Endothelial cell of umbilical vein (primary cell): ENCODE results near the gene KIF6.
A peak's percentile ranks its signal among the peaks of the same experiment; 100 is the strongest.

Experiments used
- EZH2 ChIP-seq: IDR thresholded peaks from 2 replicates; pipeline ENCODE4 v1.6.1; 2012; ENCODE audit warnings: borderline replicate concordance, low read depth, mild to moderate bottlenecking, moderate library complexity, low read length, inconsistent platforms; ENCODE audit not compliant: severe bottlenecking
- FOS ChIP-seq: IDR thresholded peaks from 2 replicates; pipeline ENCODE4 v1.6.1; 2011; ENCODE audit warnings: mild to moderate bottlenecking, low read length, moderate library complexity, borderline replicate concordance; ENCODE audit not compliant: insufficient read depth
- JUN ChIP-seq: IDR thresholded peaks from 2 replicates; pipeline ENCODE4 v1.6.1; 2011; ENCODE audit warnings: borderline replicate concordance, low read depth; ENCODE audit not compliant: insufficient read length, insufficient read depth
- POLR2A ChIP-seq: IDR thresholded peaks from 2 replicates; pipeline ENCODE4 v1.6.1; 2012; ENCODE audit warnings: low read depth, mild to moderate bottlenecking, control low read depth, low read length
- POLR2AphosphoS5 ChIP-seq: IDR thresholded peaks from 2 replicates; pipeline ENCODE4 v1.6.1; 2012; ENCODE audit warnings: low read depth, mild to moderate bottlenecking, control low read depth, low read length, moderate library complexity; ENCODE audit not compliant: insufficient read depth
- TF ChIP-seq, protein P1 (sequence below), 2 donors: IDR thresholded peaks; 1 replicate in 1 of 2; 2 replicates in 1 of 2; pipeline ENCODE4 v1.5.1; 2011; ENCODE audit warnings: low read length in 2 of 2, mild to moderate bottlenecking in 2 of 2, moderate library complexity in 2 of 2, control low read depth in 1 of 2, inconsistent platforms in 1 of 2, low read depth in 1 of 2; ENCODE audit not compliant: insufficient read depth in 1 of 2; ENCODE audit errors: extremely low read depth in 1 of 2

DNA sequence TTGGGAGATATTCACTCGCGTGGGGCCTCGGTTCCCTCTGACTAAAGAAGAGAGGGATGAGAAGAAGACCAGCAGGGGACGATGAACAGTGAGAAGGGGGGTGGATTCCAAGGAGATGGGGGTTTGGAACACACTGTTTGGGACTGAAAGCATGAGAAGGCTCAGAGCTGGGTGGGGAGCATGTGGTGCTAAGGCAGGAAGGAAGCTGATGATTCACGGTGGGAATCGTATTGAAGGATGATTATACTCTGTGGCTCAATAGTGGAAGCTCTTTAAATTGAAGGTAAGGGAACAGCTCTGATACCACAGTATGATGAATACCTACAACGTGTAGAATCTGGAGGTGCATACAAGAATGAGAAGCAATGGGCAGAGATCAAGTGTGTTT is 285.2 kb downstream of the KIF6 start:
- TF ChIP-seq, protein P1, sequence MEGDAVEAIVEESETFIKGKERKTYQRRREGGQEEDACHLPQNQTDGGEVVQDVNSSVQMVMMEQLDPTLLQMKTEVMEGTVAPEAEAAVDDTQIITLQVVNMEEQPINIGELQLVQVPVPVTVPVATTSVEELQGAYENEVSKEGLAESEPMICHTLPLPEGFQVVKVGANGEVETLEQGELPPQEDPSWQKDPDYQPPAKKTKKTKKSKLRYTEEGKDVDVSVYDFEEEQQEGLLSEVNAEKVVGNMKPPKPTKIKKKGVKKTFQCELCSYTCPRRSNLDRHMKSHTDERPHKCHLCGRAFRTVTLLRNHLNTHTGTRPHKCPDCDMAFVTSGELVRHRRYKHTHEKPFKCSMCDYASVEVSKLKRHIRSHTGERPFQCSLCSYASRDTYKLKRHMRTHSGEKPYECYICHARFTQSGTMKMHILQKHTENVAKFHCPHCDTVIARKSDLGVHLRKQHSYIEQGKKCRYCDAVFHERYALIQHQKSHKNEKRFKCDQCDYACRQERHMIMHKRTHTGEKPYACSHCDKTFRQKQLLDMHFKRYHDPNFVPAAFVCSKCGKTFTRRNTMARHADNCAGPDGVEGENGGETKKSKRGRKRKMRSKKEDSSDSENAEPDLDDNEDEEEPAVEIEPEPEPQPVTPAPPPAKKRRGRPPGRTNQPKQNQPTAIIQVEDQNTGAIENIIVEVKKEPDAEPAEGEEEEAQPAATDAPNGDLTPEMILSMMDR (IDR thresholded peaks at IDR 0.05; ENCODE audit: extremely low read depth in 1 of 2, insufficient read depth in 1 of 2, low read depth in 1 of 2, low read length in 2 of 2) = no peak
- TF ChIP-seq POLR2AphosphoS5 = no peak
- peak; percentile 12 for TF ChIP-seq JUN
- peak; percentile 19 for TF ChIP-seq FOS
- no peak for TF ChIP-seq POLR2A
- no peak for TF ChIP-seq EZH2
